ENCODE measurements around the gene DNAH8. TPM values are rescaled to one million over a fixed set of nuclear protein-coding genes. Genes with fewer than 3 reads are reported as not detected.
"Not testable (repeated sequence)": the region's sequence is repeated elsewhere in the genome, so short reads cannot be mapped to it uniquely, and the experiment has no call there.

DNAH8 gene
- polyA plus RNA-seq, 3 donors: 0.28 to 0.47 (median 0.39) TPM

DNA sequence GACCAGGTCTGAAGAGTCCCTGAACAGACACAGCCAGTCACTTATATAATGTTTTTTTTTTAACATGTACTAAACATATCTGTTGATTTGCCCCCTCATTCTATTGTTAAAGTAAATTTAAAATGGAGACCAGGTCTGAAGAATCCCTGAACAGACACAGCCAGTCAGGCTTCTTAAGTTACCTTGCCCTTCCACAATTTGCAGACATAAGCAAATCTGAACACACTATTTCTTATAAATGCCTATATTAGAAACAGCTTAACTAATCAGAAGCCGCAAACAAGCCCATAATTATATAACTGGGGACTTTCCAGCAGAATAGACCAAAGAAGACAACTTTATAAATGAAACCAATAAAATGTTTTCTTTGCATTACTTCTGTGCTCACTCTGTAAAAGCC, 118.2 kb downstream of the DNAH8 start:
- no peak for DNase-seq (ENCODE audit: low read depth in 3 of 3, low spot score in 2 of 3)

DNA sequence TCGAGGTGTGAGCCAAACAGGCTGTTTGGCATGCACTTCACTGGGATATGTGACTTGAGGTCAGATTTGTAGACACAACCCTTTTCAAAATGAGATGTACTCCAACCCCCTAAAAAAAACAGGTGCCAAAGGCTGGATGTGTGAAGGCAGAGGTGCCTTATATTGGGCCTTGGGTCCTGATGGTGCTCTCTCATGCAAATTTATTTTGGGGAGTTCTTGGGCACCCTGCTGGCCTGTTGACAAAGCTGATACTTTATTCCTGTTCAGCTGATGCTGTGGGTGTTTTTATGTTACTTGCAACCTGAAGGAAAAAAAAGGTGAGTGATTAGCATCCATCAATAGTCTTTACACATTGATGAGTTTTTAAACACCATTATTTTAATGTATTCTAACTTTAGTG, 121.5 kb downstream of the DNAH8 start:
- DNase-seq (ENCODE audit: low read depth in 3 of 3, low spot score in 2 of 3): no peak

DNA sequence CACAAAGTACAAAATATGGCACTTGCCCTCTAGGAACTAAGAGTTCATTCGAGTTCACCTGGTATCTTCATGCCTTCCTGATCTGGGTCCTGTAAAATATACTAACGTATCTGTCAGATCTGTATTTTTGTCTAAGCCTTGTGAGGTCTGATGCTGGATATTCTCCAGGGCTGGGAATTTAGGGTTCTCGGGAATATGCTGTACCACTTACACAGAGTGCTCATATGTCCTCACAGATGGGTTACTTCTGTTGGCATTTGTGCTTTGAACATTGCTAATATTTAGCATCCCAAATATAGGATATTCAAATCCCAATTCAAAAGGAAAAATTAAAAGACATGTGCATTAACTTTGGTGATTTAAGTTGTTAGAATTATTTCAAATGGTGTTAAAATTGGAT, 122.0 kb downstream of the DNAH8 start:
- no peak for DNase-seq (ENCODE audit: low read depth in 3 of 3, low spot score in 2 of 3)

DNA sequence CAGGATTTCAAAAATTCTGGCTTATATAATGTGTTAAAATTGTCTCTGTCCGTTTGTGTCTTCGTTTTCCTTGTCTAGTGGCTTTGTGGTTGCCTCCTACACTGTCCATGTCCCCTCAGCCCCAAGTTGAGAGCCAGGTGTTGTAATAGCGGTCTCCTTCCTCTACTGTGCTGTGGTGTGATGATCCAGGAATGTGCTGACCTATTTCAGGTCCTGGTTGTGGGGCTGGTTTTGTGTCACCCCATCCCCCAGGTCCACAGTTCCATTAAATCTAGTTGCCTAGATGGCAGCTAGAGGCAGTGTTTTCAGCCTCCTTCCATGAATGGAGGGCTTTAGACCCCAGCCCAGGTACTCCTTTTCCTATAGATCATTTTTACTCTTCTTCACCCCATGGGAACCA, 128.7 kb downstream of the DNAH8 start:
- no peak for DNase-seq (ENCODE audit: low read depth in 3 of 3, low spot score in 2 of 3)

DNA sequence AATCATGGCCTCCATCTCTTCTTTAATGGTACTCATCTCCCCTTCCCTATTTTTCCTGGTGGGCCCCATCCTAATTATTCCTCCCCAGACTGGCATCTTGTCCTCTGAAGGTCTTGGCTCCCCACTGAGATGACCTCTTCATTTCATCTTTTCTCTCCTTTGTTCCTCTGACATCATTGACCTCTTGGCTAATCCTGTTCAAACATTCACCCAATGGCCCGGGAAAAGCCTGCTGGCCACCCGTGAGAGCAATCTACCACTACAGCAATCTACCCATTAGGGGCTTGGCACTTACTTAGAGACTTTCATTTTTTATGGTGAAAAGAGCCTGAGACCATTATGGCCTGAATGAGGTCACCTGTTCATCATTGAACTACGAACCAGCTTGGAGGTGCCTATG, 130.8 kb downstream of the DNAH8 start:
- DNase-seq (ENCODE audit: low read depth in 3 of 3, low spot score in 2 of 3): no peak

DNA sequence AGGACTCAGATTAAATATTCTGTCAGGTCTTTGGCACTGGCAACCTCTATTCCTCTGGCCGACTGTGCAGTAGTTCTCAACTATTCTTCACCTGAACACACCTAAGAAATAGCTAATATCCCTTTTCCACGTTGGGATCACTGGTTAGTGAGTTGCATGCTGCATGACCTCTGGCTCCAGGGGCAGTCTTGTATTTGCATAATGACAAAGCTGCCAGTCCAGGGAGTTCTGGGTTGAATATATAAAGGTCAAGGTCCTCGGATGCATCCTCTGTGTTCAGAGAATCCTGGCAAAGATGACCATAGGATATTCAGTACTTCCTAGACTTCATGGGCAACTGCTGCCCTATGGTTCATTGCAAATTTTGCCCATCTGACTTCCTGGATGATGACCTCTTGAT, 131.2 kb downstream of the DNAH8 start:
- DNase-seq (ENCODE audit: low read depth in 3 of 3, low spot score in 2 of 3): no peak

DNA sequence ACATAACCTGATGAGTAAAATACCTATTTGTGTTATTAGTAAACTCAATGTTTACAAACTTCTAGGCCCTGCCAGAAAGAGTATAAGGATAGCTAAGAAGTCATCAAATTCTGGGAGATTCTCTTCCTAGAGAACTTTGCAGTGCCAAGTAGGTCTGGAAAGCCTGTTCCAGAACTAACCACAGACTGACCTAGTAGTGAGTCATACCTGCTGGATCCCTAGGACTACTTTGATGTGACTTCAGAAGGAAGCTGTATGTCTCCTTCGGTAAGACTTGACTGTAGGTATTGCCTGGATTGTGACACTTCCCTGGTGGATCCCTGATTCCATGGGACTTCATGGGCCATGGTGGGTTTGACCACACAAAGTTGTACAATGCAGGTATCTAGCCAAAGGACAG, 131.7 kb downstream of the DNAH8 start:
- no peak for DNase-seq (ENCODE audit: low read depth in 3 of 3, low spot score in 2 of 3)

DNA sequence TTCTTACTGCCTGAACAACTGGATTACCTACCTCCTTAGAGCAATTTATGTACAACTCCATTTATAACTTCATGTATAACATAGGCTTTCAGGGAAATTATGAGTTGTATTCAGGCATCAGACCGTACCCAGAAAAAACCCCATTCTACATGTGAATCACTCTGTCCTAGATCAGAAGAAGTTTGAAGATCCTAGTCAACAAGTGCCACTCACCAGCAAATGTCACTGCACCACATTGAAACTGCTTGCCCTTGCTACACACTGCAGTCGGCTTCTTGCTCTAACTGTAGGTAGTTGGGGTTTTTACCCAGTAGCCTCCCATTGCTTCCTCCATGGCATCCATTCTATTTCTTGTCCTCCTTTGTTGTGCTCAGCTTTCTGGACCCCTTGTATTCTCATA, 132.4 kb downstream of the DNAH8 start:
- no peak for DNase-seq (ENCODE audit: low read depth in 3 of 3, low spot score in 2 of 3)

DNA sequence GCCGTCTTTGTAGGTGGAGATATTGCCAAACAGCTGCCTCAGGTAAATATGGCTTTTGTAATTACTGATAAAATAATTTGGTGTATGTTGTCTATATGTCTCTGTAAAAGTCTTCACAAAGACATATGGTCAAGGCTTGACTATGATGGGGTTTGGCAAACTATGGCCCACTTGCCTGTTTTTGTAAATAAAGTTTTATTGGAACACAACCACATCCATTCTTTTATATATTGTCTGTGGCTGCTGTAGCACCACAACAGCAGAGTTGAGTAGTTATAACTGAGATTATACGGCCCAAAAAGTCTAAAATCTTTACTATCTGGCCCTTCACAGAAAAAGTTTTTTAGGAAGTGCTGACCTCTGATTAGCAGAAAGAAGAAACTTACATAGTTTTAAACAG, 133.6 kb downstream of the DNAH8 start:
- DNase-seq (ENCODE audit: low read depth in 3 of 3, low spot score in 2 of 3): no peak

DNA sequence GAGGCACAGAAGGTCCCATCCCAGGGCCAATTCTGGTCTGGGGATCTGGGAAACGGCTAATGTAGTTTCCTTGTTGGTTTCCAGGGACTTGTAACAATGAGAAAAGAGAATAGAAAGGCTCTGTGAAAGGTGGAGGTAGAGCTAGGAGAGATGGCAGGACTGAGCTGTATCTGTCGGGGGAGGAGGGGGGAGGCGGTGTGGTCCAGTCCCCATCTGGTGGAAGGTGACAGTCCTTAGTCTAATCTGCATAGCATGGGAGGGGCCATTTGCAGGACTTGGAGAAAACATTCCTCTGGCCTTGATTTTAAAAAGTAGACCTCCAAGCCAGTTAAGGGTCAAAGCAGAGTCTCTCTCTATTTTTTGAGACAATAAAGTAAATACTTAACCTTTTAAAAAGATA, 137.1 kb downstream of the DNAH8 start:
- no peak for DNase-seq (ENCODE audit: low read depth in 3 of 3, low spot score in 2 of 3)

DNA sequence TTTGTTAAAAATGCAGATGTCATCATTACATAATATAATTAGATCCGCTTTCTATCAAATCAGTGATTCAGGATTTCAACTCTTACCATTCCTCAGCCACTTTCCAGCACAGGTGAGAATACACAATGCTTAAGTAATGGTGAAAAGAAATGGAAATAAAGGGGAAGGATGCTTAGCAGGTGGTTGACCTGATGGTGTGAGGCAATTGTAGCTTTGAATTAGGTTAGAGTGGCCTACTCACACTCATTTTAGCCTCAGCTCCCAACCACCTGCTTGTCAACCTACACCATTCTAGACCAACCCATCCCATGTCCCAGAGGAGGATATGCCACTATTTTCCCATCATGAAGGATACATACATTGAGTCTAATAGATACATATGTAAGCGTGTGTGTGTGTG, 138.1 kb downstream of the DNAH8 start:
- no peak for DNase-seq (ENCODE audit: low read depth in 3 of 3, low spot score in 2 of 3)

DNA sequence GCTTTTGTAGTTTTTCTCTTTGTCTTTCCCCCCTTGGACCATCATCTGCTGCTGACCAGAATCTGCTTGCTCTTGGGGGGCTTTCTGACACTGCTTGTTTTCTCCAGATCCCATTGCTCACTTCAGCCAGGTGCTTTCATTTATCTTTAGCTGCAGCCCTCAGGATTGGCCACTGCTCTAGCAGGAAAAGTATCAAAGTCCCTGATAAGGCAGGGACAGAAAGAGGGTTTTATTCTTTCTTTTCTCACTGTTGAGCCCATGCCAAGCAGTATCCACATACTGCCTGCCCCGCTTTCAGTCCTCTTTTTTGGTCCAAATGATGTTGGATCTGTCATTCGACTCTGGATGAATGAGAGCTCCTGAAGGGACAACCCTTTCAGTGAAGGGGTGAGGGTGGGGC, 141.4 kb downstream of the DNAH8 start:
- no peak for DNase-seq (ENCODE audit: low read depth in 3 of 3, low spot score in 2 of 3)

DNA sequence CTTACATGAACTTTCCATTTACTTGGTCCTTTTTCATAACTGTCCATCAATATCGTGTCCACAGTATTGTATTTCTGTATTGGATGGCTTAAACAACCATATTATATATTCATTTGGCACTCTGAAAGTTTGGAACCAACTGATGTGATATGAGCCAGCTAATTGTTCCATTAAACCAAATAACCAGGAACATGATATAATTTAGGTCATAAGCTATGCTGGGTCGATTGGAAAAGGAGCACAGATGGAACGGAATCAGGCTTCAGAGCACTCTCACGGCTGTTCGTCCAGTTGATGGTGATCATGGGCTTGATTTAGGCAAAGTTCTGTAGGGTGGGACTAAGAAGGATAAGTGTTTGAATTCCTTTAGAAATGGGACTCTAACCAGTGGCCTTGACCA, 142.7 kb downstream of the DNAH8 start:
- no peak for DNase-seq (ENCODE audit: low read depth in 3 of 3, low spot score in 2 of 3)

DNA sequence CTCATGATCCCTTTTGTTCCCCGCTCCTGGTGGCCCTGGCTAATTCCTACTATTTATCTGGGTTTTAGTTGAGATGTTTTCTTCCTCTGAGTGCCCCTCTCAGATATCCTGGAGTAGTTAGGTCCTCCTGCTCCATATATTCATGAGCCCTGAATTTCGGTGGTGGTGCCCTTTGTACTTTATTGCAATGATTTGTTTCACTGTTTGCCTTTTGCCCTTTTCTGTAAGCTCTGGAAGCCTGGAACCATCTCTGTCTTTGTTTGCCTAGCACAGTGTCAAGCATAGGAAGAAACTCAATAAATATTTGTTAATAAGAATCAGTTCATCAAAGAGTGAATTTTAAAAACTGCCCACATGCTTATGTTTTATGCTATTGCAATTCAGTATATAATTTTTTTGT, 144.9 kb downstream of the DNAH8 start:
- DNase-seq (ENCODE audit: low read depth in 3 of 3, low spot score in 2 of 3): no peak

DNA sequence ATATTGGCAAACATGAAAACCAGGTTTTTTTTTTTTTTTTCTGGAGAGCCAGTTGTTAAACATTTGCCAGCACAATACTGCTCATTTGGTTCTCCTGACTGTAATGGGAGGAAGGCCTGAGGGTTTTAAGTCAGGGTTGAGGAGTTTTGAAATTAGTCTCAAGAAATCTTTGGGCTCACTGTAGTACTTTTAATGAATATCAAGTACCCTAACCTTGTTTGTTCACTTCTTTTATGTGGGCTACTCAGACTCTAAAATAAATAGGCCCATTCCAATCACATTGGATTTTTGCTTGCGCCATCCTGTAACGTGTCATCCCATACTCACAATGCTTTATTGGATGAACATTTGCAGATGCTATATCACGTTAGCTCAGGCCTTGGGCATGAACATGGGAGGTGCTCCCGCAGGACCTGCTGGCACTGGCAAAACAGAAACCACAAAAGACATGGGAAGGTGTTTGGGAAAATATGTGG, 146.9 kb downstream of the DNAH8 start:
- peak in 2 of 3 donors; percentile 10 to 21 for DNase-seq (ENCODE audit: low read depth in 3 of 3, low spot score in 2 of 3)

DNA sequence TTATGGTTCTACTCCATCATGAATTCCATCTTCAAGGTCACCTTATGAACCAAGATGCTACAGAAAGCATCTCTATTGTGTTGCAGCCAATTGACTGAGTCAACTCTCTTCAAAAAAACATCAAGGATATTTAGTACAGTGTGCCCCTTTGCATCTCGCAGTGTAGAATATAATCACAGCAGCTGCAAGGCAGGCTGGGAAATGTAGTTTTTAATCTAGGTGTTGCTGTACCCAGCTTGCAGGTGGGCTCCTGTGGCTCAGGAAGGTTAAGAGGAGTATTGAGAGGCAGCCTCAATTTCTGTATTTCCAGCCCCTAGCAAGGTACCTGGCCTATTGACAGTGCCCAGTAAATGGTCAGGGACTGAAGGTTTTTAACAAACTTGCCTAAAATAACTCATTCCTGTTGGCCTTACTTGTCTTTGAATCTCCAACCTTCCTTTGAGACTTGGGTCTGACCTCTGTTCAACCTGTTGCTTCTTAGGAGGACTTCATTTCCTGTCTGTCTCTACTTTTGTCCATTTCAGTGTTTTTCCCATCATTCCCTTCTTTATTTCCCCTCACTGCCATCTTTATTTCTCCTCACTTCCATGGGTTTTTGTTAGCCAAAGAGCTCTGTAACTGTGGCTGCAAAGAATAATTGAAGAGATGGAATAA, 150.5 kb downstream of the DNAH8 start:
- no peak for DNase-seq (ENCODE audit: low read depth in 3 of 3, low spot score in 2 of 3)

DNA sequence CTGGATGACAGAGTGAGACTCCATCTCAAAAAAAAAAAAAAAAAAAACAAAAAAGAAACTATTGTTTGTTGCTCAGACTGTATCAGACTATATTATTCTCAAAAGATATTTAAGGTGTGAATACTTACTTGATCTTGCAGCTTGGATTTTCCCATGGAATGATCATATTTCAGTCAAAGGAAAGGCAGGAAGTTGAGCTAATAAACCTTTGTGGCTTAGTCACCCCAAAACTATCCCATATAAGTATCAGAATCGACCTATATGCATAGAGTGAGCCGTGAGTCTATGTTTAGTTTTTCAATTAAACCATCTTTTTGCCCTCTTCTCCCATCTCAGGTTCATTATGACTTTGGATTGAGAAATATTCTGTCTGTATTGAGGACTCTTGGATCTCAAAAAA, 152.6 kb downstream of the DNAH8 start:
- DNase-seq (ENCODE audit: low read depth in 3 of 3, low spot score in 2 of 3): no peak

DNA sequence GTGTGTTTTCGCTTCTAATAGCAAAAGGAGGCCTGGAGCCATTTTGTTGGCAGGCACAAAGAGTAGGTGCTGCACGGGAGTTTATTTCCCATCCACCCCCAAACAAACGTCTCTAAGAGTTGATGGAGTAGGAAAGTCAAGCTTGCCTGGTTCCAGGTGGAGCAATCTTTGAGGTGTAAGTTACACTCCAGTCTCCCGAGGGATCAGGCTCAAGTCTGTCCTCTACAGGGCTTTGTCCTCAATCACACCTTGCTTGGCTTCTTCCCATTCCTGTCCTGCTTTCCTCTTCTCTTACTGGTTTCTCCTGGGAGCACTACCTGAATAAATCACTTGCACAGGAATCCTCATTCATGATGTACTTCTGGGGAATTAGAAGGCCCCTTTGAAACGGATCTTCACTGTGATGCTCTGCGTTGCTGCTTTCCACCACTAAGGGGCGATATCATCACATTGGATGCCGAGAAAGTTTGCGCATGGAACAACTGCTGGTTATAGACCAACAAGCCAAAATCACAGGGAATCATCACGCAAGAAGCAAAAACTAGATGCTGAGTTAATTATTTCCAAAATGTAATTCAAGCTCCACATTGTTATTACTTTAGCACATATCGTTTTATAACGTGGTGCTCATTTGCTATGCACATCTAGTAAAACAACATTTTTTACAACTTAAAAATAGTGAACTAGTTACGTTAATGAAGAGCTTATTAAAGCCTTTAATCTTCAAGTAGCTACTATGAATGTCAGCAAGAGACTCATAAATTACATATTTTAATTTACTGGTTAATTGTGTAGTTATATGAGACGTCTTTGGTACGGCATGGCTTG, 156.8 kb downstream of the DNAH8 start:
- peak; percentile 53 to 54 (median 54) for DNase-seq (ENCODE audit: low read depth in 3 of 3, low spot score in 2 of 3)

DNA sequence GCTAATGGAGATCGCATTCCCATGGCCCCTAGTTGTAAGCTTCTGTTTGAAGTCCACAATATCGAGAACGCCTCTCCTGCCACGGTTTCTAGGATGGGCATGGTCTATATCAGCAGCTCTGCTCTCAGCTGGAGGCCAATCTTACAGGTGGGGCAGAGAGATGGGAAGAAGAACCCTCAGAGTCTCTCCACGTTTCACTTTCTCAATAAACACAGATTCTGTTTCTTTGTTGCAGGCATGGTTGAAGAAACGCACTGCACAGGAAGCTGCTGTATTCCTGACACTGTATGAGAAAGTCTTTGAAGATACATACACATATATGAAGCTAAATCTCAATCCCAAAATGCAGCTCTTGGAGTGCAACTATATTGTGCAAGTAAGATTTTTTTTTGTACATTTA, 157.9 kb downstream of the DNAH8 start:
- no peak for DNase-seq (ENCODE audit: low read depth in 3 of 3, low spot score in 2 of 3)

DNA sequence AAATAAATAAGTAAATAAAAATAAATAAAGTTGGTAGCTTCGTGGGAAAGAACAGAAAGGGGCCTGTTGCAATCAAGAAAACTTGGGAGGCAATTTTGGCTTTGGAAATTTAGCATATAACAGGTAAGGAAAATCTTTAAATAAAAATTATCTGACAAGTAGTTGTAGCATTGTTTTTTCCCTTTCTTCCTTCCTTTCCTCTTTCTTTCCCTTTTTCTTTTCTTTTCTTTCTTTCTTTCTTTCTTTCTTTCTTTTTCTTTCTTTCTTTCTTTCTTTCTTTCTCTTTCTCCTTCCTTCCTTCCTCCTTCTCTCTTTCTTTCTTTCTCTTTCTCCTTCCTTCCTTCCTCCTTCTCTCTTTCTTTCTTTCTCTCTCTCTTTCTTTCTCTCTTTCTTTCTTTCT, 158.7 kb downstream of the DNAH8 start:
- DNase-seq (ENCODE audit: low read depth in 3 of 3, low spot score in 2 of 3): not testable (repeated sequence)

DNA sequence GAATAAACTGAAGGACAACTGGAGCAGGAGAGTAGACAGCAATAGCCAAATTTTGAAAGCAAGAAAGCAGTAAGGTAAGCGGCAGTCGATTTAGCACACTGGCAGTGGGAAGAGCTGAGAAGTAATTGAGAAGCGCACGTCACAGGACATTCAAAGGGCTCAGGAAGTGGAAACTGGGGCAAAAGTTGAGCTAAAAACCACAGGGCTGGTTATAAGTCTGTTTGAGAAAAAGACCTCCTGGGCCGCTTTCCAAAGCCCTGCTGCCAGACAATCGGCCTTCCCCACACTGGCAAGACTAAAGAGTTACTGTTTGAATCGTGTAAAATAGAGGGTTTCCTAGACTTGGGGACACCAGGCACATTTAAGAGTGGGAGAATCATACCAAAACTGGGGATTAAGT, 161.4 kb downstream of the DNAH8 start:
- DNase-seq (ENCODE audit: low read depth in 3 of 3, low spot score in 2 of 3): no peak

DNA sequence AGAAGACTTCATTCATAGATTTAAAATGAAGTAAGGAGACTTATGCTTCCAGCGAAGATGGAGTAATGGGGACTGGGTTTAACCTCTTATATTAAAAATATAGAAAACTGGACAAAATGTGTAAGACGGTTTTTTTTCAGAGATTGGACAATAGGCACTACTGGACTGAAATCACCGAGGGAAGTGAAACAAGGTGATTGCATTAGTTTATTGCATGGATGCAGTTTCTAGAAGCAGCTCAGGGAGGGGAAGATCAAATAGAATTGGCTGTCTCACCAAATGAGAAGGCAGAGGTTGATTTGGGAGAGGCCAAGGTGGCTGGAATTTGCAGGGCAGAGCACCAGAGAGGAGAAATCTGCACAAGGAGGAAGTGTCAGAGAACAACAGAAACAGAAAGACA, 162.6 kb downstream of the DNAH8 start:
- DNase-seq (ENCODE audit: low read depth in 3 of 3, low spot score in 2 of 3): no peak

Measured in right renal cortex interstitium (tissue), 3 donors.